Measurements from ENCODE around the gene PLEKHA1.

PLEKHA1 gene

GRCh38 chr10:122347170-122347841 lies 27.2 kb upstream of the PLEKHA1 start:
- no peak for DNase-seq

GRCh38 chr10:122348512-122348911 lies 26.0 kb upstream of the PLEKHA1 start:
- no peak for DNase-seq

- no peak for DNase-seq
Observed at GRCh38 chr10:122348935-122349361, 25.6 kb upstream of the PLEKHA1 start.

GRCh38 chr10:122349758-122350369 lies 24.6 kb upstream of the PLEKHA1 start:
- no peak for DNase-seq

GRCh38 chr10:122350893-122351292 lies 23.6 kb upstream of the PLEKHA1 start:
- DNase-seq: no peak

- DNase-seq: no peak
Observed at GRCh38 chr10:122352817-122353525, 21.5 kb upstream of the PLEKHA1 start.

GRCh38 chr10:122354383-122354782 lies 20.1 kb upstream of the PLEKHA1 start:
- no peak for DNase-seq

- no peak for DNase-seq
Observed at GRCh38 chr10:122357685-122358084, 16.8 kb upstream of the PLEKHA1 start.

- no peak for DNase-seq
Observed at GRCh38 chr10:122359621-122360020, 14.9 kb upstream of the PLEKHA1 start.

GRCh38 chr10:122361046-122361445 lies 13.5 kb upstream of the PLEKHA1 start:
- DNase-seq: no peak

- no peak for DNase-seq
Observed at GRCh38 chr10:122362031-122362592, 12.4 kb upstream of the PLEKHA1 start.

- no peak for DNase-seq
Observed at GRCh38 chr10:122362621-122363020, 11.9 kb upstream of the PLEKHA1 start.

GRCh38 chr10:122363311-122363710 lies 11.2 kb upstream of the PLEKHA1 start:
- DNase-seq: no peak

GRCh38 chr10:122363722-122364463 lies 10.6 kb upstream of the PLEKHA1 start:
- no peak for DNase-seq

GRCh38 chr10:122368502-122369254 lies 5.8 kb upstream of the PLEKHA1 start:
- DNase-seq: no peak

GRCh38 chr10:122373108-122373507 lies 1.4 kb upstream of the PLEKHA1 start:
- no peak for DNase-seq

GRCh38 chr10:122373721-122374120 lies 787 bp upstream of the PLEKHA1 start:
- no peak for DNase-seq

GRCh38 chr10:122374859-122375678 lies 561 bp downstream of the PLEKHA1 start:
- DNase-seq: peak; percentile 82

GRCh38 chr10:122375679-122376160 lies 1.2 kb downstream of the PLEKHA1 start:
- no peak for DNase-seq

- no peak for DNase-seq
Observed at GRCh38 chr10:122376364-122376961, 2.0 kb downstream of the PLEKHA1 start.

GRCh38 chr10:122379041-122379440 lies 4.5 kb downstream of the PLEKHA1 start:
- no peak for DNase-seq

Data from CD4-positive, alpha-beta T cell treated with Interleukin-15 for 1 hour (primary cell).